GM19324 (cell line): ENCODE results near the gene GLI3.

Experiments
- ATAC-seq: cut with Tn5 transposase; IDR thresholded peaks from one replicate; pipeline ENCODE4 v1.9.1; 2021; ENCODE audit warnings: mild to moderate bottlenecking, moderate library complexity; ENCODE audit not compliant: unreplicated experiment, low FRiP score

GLI3 gene

DNA sequence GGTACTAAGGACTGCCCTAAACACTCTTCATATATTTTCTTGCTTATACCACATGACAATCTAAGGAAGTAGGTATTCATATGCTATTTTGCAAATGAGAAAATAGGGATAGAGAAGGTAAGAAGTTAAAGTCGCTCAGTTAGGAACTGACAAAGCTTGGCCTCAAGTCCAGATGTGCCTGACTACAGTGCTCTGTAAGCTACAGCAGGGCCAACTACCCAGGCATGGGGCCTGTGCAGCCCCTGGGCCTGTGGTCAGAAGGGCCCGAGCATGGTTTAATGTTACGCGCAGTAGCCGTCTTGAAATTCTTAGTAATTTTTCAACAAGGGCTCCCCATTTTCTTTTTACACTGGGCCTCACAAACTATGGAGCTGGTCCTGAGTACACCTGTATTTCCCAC is 146.2 kb downstream of the GLI3 start:
- no peak for ATAC-seq

DNA sequence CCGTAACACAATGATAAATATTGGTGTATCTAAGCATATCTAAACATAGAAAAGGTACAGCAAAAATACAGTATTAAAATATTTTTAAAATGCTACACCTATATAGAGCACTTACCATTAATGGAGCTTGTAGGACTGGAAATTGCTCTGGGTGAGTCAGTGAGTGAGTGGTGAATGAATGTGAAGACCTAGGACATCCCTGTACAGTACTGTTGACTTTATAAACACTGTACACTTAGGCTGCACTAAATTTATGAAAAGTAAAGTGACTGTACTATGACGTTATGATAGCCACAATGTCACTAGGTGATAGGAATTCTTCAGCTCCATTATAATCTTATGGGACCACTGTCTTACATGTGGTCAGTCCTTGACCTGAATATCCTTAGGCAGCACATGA is 147.0 kb downstream of the GLI3 start:
- ATAC-seq = no peak

DNA sequence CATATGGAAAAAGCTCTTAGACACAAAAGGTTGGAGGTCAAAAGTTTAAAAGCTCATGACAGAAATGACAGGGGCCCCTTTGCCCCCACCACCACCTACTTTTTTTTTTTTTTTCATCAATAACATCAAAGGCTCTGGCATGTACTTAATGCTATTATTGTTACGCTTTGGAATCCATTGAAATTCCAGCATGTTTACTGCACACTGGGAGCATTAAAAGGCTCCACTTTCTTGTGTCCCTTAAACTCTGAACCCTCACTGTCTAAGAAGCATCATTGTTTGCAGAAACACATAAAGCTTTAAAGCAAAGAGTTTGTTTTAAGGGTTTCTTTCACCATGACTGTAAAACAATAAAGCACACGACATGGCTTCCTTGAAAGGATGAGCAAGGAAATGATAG is 149.4 kb downstream of the GLI3 start:
- ATAC-seq = no peak

DNA sequence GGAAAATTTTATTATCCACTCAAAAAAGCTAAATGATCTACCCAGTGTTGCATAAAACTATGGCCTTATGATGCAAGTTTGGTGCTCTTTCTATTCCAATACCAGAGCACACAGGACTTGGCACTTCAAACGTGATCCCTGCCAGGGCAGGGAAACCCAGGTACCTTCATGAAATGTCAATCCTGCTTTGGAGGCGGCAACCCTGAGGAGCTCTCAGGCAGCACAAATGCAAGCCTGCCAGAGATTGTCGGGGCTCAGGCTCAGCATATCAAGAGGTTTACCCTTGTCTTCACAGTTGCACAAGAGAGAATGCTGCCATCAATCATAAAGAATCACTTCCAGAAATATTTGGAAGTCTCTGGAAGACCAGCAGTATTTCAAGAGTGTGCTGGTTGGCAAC is 151.5 kb downstream of the GLI3 start:
- no peak for ATAC-seq

DNA sequence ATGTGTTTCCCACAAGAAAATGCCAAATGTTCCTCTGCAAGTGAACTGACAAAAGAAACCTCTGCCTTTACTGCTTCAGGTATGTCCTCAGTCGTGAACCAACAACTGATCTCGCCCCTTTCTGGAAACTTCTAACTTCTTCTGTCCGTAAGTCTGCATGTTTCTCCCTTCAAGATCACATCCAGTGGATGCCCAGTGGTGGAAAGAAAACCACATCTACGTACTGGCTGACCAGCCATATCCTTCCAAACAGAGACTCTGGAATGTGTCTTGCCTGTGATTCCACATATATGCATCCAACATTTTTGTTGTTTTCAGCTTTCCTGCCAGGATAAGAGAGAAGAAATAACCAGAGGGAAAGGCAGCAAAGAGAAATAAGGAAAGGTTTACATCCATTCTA is 152.7 kb downstream of the GLI3 start:
- ATAC-seq = no peak

DNA sequence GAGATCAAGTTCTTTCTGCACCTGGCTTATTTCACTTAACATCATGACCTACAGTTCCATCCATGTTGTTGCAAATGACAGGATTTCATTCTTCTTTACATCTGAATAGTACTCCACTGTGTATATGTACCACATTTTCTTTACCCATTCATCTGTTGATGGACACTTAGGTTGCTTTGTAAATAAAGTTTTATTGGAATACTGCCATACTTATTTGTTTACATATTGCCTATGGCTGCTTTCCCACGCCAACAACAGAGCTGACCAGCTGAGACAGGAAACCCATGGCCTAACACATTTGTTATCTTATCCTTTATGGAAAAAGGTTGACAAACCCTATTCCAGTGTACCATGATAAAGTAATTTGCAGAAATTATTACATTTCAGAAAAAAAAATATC is 153.7 kb downstream of the GLI3 start:
- no peak for ATAC-seq

DNA sequence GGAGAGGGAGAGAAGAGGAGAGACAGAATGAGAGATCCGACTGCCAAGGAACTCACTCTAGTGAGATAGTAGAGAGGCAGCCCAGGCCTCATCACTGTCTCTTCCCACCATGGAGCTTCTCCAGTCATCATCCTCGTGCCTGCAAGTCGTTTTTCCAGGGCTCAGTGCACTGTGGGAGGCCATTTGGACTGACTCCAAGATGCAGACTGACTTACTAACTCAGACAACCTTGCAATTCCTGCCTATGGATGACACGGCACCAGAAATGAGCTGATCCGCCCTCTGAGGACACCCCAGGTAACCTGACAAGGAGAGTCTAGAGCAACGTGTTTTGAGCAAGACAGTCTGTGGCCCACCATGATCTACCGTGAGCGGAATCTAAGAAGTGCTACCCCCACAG is 154.9 kb downstream of the GLI3 start:
- no peak for ATAC-seq

DNA sequence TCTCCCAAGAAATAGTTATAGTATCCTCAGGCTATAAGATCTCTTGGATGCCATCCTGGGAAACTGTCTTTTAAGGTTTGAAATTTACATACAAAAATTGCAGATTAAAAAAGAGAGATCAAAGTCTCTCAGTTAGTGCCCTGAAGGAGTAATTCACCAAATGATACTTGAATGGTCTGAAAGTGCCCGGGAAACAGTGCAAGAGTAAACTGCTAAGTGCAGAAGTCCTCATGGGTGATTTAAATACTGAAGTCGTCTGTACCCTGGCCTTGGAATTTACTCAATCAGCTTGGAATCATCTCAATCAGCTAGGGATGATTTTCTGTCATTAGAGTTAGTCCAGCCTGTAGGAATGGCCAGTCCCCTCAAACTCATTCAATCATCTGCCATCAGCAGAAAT is 155.3 kb downstream of the GLI3 start:
- no peak for ATAC-seq

DNA sequence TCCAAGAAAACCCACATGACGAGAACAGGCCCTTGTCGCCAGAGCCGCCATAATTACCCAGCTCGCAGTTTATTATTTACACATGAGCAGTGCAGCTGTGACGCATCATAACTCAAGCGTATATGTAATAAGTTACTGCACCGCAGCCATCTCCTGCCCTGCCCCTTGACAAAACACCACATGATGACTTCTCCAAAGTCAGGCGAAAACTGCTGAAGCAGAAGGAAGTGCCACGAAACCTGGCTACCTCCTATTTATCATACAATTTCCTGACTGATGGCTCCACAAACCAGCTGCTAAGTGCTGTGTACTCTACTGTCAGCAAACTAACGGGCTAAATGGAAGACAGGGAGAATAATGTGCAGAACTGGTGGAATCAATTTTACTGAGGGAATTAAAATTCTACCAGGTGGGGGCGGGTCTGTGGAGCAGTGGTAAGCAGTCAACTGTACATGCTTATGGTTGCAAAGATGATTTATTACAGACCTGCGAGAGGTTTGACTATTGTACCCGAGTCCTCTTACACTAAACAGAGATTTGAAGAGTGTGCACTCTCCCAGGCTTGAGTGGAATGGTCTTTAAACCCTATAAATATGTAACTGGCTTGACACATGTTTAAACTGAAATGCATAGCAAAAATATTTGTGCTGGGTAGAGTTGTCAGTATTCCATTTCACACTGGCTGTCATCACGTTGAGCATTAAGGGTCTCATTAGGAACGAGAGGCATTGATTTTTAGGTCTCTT is 156.0 kb downstream of the GLI3 start:
- no peak for ATAC-seq

DNA sequence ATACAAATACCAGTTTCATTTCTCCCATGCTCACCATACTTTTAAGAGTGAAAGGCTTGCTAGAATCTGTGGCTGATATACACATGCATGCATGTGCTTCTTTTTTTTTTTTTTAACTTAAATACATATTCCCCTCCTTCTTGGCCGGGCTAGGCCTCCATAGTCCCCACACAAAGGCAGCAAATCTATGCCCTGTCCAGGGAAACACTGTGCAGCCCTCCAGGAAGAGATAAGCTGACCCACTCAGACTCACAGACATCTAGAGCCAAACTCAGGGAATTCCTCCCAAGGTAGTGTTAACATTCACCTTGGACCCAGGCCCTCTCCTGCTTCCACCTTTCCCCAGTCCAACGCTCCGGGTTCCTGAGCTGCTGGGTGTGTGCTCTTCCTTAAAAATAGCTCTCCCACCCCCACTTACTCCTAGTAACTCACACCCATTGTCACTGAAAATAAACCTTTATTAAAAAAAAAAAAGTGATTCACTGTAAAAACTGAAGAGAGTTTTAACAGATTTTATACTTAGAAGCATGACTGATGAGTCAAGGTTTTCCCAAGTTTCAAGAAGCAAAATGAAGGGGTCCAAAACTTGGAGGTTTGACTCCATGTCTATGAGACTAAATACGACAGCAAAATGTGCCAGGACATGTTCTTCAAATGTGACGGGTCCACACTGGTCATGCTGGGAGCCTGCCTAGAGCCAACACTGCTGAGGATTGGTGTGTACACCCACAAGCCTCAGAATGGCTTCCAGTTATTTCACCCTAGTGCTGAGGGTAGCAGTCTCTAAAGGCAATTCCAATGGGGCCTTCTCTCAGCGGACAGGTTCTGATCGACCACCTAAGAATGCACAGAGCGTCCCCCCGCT is 159.5 kb downstream of the GLI3 start:
- no peak for ATAC-seq

DNA sequence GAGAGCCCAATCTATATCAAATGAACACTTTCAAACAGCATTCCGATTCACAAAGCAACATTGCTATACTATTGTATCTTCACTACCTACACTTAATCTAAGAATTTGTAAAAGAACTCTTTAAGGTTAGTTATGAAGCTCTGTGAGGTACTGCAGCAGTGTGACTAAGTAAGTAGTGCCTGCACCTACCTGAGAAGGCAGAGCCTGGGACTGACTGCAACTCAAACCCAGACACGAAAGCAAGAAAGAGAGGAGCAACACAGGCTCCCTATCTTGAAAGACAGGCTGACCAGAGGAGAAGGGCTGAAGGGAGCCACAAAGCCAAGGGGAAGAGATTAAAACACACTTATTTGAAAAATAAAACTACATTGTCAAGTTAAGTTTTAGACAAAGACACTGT is 160.1 kb downstream of the GLI3 start:
- ATAC-seq = no peak

DNA sequence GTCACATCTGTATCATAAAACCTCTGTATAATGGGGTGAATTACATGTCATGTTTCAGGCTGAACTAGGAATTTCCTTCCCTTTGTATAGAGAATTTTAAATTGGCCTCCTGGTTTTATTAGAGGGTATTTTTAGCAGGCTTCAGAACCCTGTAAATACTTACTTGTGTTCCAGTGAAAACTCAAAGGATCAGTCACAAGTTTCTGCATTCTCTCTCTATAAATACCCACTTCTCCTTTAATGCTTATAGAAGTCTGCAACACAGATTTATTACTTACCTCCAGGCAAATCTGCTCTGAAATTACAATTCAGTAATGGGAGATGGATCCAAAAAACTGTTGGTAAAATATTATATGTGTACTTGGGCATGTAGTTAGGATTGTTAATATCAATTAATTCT is 161.6 kb downstream of the GLI3 start:
- ATAC-seq = no peak

DNA sequence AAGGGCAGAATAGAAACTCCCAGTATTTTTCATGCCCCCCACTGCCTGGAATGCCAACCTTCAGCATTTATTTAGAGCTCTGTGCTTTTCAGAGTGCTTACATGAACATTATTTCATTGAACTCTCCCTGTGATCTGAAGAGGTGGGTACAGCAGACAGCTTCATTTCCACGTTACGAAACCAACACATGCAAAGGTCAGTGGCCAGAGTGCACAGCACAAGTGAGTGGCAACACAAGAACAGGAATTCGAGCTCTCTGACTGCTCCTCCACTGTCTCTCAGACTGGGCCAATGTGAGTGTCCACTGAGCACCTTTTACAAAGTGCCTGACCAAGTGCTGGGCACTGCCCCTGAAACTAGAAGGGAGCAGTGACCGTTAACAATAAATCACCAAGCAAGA is 162.9 kb downstream of the GLI3 start:
- ATAC-seq = no peak

DNA sequence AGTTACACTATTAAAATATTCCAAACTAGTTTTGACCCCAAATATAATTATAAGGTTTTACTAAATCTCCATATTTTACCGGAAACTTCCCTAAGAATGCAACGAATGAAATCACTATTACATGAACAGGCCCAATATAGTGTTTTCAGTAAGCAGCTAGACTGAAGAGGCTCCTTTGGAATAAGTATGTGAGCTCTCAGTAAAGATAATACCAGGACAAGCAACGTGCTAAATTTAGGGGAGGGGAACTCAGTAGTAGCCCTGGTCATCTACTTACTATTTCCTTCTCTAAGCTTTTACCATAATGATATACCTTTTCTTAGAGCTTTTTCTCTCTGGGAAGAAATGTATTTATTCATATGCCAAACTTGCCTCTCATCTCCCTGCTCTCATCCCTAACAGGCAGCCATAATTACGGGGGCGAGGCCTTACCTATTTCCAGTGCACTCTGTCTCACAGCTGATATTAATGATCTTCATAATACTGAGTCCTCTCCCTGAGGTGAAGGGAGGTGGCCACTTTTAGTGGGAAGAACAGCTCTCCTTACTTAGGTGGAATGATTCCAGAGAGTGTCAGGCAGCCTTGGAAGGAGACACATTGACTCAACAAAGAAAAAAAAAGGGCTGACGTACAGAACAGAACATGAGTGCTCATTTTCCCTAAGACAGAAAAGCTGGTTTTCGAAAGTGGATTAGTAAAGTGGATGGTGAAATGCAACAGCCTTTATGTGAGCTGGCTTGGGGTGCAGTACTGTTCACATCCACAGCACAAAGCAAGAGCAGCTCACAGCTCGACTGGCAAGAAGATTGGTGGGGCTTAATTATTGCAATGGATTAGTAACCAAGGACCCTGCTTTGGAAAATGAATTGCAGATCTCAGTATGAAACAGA is 165.4 kb downstream of the GLI3 start:
- no peak for ATAC-seq

DNA sequence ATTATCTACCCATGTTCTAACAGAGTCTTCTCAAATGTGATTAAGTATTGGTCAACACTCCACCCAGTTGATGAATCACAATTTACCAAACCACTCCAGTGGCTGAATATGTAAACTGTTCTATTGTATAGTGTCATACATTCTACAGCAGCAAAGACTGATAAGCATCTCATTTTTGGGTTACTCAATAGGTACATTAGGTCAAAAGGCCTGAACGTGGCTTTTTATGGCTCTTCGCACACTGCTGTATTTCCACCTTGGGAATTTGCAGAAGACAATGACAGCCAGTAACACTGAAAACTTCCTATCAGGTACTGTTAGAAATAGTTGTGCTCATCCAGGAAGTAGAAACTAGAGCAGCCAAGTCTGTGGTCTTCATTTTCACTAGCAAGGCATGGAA is 166.9 kb downstream of the GLI3 start:
- no peak for ATAC-seq

DNA sequence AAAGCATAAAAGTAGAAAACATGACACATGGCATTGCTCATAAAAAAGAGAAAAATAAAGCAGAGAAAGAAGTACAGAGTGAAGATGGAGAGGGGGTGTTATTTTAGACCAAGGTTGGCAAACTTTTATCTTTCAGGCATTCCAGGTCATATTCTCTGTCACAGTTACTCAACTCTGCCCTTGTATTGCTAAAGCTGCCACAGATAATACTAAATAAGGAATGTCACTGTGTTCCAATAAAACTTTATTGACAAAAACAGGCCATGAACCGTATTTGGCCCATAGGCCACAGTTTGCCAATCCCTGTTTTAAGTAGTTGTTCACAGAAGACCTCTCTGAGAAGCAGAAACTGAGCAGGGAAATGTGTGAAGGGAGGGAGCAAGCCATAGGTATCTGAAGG is 167.4 kb downstream of the GLI3 start:
- ATAC-seq = no peak

DNA sequence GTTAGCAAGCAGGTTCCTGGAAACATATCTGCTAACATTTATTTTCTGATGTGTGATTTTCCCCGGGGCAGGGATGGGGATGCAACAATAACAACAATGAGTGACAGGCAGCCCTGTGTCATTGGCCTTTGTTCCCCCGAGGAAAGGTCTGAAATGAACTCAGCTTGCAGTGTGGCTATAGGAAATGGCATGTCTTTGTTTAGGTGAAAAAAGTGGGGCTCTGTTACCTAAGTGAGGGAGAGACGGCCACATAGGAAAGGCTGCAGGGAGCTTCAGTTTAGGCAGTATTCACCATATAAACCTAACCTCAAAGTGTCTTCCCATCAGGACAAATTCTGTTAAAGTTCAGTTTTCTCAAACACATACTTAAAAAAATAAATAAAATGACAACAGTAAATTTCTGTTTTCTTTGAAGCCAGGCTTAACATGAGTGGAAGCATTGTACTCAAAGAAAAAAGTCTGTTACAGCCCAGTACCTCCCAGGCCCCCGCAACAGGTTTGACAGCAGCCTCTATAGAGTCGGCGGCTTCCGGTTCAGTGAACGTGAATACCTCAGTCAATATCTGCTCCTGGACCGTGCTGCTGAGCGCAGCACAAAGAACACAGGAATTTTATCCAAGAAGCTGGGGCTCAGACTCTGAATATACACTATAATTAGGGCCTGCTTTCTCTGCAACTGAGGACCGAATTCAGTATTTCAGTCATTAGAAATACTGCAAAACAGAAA is 168.3 kb downstream of the GLI3 start:
- no peak for ATAC-seq

DNA sequence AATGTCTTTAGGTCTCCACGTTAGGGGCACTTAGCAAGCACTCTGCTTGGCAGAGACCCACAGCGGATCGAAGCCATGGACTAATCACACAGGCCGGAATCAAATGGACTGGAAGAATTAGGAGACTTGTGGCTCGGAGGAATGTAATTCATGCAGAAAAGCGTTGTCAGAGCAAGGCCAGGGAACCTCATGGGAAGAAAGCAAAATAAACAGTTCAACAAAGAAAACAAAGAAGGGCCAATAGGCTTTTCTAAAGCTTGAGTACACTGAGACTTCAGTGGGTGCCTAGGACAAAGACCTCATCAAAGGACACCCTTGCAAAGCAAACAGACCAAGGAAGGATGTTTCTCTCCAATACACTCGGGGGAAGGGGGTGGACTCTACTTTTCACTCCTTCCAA is 171.1 kb downstream of the GLI3 start:
- no peak for ATAC-seq

DNA sequence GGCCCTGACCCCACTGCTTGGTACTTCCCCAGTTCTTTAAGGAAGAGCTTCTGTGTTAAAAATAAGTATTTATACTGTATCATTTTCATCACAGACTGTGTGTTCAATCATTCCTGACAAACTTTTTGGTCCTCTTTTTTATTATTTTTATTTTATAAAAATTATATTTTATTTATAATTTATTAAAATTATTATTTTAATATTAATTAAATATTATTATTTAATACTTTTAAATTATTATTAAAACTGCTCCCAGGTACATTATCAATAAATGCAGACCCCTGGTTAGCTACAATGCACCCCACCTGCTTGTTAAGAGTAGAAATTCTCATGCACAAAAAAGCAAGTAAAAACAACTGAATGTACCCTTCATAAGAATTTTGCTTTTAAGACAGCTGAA is 172.0 kb downstream of the GLI3 start:
- ATAC-seq = no peak

DNA sequence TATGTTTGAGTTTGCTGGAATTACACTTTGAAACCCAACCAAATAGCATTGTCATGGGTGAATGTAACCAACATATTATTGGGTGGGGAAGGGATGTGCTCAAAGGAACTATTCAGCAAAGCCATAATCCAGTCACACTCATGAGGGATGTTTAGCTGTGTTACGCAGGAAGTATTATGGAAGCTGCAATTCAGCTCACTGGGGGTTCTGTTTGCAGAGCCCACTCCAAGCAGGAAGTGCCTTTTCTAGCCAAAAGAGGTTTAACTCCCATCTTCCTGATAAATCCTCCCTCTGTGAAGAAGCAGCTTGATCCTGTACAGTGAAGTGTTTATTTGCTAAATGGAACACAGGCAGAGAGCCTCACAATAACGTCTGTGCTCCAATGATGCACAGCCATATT is 172.5 kb downstream of the GLI3 start:
- no peak for ATAC-seq
